ENCODE data around the gene PALD1.

DNA sequence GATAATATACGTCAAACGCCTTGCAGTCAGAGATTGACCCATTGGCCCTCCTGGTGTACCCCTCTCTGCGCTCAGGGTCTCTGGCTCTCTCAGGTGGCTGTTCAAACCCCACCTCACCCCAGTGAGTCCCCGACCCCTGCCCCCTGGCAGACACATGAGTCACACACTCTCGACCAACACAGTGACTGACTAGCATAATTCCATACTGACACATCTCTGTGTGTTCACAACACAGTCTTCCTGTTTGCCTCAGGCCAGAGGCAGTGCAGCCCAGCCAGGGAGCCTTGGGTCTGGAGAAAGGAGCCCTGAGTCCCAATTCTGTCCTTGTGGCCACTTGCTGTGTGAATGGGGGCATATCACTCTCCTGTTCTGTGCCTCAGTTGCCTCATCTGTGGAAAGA lies 40.1 kb downstream of the PALD1 start:
- TF ChIP-seq, protein P1, sequence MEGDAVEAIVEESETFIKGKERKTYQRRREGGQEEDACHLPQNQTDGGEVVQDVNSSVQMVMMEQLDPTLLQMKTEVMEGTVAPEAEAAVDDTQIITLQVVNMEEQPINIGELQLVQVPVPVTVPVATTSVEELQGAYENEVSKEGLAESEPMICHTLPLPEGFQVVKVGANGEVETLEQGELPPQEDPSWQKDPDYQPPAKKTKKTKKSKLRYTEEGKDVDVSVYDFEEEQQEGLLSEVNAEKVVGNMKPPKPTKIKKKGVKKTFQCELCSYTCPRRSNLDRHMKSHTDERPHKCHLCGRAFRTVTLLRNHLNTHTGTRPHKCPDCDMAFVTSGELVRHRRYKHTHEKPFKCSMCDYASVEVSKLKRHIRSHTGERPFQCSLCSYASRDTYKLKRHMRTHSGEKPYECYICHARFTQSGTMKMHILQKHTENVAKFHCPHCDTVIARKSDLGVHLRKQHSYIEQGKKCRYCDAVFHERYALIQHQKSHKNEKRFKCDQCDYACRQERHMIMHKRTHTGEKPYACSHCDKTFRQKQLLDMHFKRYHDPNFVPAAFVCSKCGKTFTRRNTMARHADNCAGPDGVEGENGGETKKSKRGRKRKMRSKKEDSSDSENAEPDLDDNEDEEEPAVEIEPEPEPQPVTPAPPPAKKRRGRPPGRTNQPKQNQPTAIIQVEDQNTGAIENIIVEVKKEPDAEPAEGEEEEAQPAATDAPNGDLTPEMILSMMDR (IDR thresholded peaks at IDR 0.05; ENCODE audit: insufficient read depth, low read length): no peak
- TF ChIP-seq GABPA (IDR thresholded peaks at IDR 0.05; ENCODE audit: low read depth) (no peak), POLR2AphosphoS5 (IDR thresholded peaks at IDR 0.05; ENCODE audit: low read depth) (no peak), SPI1 (IDR thresholded peaks at IDR 0.05; ENCODE audit: borderline replicate concordance, low read depth) (no peak)
- TF ChIP-seq, protein P2, sequence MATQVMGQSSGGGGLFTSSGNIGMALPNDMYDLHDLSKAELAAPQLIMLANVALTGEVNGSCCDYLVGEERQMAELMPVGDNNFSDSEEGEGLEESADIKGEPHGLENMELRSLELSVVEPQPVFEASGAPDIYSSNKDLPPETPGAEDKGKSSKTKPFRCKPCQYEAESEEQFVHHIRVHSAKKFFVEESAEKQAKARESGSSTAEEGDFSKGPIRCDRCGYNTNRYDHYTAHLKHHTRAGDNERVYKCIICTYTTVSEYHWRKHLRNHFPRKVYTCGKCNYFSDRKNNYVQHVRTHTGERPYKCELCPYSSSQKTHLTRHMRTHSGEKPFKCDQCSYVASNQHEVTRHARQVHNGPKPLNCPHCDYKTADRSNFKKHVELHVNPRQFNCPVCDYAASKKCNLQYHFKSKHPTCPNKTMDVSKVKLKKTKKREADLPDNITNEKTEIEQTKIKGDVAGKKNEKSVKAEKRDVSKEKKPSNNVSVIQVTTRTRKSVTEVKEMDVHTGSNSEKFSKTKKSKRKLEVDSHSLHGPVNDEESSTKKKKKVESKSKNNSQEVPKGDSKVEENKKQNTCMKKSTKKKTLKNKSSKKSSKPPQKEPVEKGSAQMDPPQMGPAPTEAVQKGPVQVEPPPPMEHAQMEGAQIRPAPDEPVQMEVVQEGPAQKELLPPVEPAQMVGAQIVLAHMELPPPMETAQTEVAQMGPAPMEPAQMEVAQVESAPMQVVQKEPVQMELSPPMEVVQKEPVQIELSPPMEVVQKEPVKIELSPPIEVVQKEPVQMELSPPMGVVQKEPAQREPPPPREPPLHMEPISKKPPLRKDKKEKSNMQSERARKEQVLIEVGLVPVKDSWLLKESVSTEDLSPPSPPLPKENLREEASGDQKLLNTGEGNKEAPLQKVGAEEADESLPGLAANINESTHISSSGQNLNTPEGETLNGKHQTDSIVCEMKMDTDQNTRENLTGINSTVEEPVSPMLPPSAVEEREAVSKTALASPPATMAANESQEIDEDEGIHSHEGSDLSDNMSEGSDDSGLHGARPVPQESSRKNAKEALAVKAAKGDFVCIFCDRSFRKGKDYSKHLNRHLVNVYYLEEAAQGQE (IDR thresholded peaks at IDR 0.05; ENCODE audit: insufficient replicate concordance, low read depth): no peak

Measured in HL-60 (cell line).